ENCODE data around the gene TOM1L2.
"Not testable (repeated sequence)": the region's sequence is repeated elsewhere in the genome, so short reads cannot be mapped to it uniquely, and the experiment has no call there.

The TOM1L2 gene

GRCh38 chr17:17943281-17943984, 28.8 kb downstream of the TOM1L2 start:
- no peak for DNase-seq (ENCODE audit: low read depth)

DNA sequence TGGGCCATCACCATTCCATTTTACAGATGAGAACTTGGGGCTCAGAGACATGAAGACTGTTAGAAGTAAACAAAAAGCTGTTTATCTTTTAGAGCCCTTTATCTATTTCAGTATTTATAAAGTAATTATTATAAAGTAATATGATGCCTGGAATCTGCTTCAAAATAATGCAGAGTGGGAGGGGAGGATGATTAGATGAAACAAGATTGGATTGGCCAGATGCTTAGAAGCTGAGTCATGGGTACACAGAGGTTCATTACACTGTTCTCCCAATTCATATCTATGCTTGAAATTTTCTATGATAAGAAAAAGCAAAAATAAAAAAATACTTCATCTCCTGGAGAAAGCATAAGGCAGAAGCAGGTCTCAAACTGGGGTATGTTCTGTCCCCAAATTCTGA, 29.4 kb downstream of the TOM1L2 start:
- no peak for DNase-seq (ENCODE audit: low read depth)

DNA sequence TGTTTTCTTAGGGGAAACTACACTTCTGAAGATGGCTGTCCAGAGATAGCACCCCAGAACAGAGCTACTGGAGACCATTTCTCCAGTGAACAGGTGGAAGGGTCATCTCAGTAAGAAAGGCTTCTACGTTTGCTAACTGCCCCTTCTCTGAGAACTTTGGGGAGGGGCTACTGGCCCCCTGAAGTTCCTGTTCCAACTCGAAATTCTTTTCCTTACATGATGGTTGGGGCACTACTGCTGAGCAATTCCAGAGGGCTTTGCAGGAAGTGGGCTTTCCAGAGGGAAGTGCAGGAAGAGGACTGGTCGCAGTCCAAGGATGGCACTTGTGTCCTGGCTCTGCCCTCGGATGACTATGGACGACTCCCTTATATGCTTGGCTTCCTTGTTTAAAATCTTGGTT, 31.2 kb downstream of the TOM1L2 start:
- no peak for DNase-seq (ENCODE audit: low read depth)

DNA sequence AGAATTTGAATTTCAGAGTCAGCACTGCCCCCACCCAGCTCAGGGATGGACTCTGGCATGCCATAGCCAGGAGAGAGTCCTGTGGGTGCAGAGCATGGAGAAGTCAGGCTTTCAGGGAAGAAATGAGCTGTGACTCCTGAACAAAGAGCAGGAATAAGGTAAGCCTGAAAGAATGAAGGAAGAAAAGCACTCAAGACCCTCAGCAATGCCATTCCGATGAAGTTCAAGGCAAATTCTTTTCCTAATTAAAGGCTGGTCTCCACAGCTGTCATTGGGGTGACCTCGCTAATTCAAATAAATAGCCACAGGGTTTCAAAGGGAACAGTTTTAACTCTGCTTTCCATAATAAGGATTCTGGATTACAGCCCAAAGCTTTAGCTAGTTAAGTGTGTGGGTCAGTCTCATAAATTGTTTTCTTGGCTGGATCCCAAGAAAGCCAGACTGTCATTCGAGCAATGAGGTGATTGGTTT, 31.7 kb downstream of the TOM1L2 start:
- DNase-seq (ENCODE audit: low read depth), result no peak

DNA sequence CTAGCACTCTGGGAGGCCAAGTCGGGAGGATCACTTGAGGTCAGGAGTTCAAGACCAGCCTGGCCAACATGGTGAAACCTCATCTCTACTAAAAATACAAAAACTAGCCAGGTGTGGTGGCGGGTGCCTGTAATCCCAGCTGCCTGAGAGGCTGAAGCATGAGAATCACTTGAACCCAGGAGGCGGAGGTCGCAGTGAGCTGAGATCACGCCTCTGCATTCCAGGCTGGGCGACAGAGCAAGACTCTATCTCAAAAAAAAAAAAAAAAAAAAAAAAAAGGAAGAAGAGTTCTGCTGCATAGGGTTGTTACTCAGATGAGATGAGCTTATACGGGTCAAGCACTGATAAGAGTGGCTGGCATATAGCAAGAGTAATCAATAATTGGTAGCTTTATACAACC, 32.3 kb downstream of the TOM1L2 start:
- not testable (repeated sequence) for DNase-seq (ENCODE audit: low read depth)

DNA sequence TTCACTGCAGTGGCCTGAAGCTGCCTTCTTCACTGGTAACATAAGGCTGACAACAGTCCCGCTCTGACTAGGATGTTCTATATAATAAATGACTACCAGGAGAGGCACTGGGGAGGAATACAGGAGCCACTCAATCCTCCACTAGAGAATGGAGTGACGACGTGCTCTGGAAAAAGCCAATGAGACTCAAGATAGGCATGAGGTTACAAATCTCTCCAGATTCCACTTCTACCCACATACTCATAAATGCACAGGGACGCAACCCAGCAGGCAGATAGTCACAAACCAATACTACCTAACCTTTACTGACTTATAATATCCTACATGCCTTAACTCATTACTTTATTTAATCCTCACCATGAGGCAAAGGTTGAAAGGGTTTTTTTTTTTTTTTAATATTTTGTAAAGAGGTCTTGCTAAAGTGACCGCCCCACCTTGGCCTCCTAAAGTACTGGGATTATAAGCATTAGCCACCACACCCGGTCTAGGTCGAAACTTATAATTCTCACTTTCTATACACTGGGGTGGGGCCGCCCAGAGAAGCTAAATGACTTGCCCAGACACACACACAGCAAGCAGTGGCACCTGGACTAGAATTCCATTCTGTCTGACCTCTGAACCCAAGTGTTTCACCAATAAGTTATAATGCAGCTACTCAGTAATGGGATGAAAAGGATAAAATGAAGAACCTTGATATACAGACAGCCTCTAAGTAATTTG, 33.7 kb downstream of the TOM1L2 start:
- no peak for DNase-seq (ENCODE audit: low read depth)

GRCh38 chr17:17937958-17938357, 34.2 kb downstream of the TOM1L2 start:
- DNase-seq (ENCODE audit: low read depth), result no peak

DNA sequence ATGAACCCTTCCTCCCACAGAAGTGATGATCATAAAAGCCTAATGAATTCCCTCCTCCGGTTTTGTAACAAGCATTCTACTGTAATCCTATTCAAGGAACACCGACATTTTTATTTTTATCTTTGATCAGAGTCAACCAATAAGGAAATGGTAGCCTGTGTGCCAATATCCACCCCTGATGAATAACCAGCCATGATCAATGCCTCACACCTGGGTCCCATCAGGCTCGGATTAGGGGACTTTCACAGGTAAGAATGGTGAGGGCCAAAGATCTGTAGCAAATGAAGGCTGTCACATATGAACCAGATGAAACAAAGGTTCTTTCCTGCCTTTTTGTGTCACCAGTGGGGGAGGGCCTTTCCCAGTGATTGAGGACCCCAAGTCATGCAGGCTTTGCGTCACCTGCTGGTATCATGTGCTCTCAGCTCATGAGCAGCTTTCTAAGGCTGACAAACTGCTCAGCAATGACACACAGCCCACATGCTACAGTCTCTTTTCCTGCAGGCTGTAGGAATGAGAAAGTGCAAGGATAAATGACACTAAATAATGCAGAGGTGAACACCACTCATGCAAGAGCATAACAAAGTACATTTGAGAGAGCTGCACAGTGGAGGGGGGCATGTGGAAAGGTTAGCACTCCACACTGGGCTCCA, 34.9 kb downstream of the TOM1L2 start:
- no peak for DNase-seq (ENCODE audit: low read depth)

GRCh38 chr17:17935321-17936271, 36.6 kb downstream of the TOM1L2 start:
- DNase-seq (ENCODE audit: low read depth), result peak; percentile 87

DNA sequence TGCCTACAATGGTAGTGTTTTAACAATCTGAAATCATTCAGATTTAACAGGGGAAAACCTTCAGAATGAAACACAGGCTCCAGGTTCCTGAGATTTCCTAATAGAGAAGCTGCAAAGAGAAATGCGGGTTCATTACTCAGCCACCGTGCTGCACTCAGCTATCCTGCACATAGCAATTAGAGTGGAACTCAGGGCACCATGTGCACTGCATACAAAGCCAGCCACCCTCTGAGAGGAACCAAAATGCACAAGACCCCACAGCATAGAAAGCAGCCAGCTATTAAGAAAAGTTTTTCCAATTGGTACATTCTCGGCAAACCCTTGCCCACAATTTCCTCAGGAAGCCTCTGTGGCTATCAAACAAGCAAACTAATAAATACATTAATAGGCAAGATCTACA, 37.4 kb downstream of the TOM1L2 start:
- no peak for DNase-seq (ENCODE audit: low read depth)

DNA sequence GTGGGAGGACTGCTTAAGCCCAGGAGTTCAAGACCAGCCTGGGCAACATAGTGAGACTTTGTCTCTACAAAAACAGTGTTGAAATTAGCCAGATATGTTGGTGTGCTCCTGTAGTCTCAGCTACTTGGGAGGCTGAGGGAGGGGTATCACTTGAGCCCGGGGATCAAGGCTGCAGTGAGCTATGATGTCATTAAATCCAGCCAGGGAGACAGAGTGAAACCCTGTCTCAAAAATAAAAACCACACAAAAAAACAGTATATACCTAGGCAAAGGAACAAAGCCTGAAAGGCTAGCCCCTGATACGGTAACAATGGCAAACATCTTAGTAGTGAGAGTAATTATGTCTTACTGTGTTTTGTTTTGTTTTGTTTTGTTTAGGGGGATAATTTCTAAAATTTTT, 38.0 kb downstream of the TOM1L2 start:
- no peak for DNase-seq (ENCODE audit: low read depth)

- DNase-seq (ENCODE audit: low read depth), result no peak
Observed at GRCh38 chr17:17933775-17934174, 38.4 kb downstream of the TOM1L2 start.

GRCh38 chr17:17931159-17931558, 41.0 kb downstream of the TOM1L2 start:
- DNase-seq (ENCODE audit: low read depth), result no peak

DNA sequence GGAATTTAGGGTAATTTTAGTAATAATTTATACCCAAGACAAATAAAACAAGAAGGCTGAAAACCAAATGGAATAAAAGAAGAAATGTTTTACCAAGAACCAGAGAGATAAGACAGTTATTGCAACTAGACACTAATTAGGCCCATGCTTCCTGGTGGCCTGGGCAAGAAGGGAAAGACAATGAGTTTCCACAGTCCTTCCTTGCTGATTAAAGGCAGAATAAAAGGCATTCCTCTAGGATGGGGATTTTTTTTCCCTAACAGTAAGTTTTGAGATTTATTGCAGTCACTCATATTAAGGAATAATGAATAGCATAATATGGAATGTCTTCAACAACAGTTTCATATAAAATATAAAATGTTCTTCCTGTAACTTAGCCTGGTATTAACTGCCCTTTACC, 41.5 kb downstream of the TOM1L2 start:
- no peak for DNase-seq (ENCODE audit: low read depth)

DNA sequence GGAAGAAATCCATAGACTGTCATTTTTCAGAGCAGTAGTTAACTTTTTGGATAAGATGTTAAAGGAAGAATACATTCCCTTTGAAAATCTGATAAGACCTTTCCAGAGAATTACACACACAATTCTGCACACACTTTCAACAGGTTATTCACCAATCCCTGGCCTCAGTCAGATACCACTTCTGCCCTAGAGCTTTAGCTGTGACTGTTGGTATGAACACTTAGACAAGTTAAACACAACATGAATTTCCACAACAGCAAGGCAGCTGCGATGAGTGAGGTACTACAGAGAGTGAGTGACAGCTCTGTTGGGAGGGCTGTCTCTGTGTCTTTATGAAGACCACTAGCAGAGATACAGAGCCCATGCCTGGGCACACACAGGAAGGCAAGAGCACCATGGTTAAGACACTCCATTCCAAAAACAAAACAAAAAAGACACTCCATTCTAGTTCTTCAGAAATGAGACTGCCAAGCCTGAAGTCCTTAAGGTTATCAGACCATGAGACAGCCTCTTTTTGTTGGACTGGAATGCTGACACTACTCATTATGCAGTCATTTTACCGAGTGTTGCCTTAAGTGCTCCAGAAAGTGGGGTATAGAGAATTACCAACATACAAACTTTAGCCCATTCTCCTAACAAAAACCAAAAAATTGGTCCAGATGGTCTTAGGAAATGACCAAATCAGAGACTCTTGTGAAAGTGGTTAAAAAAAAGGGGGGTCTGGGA, 42.4 kb downstream of the TOM1L2 start:
- DNase-seq (ENCODE audit: low read depth), result no peak

- DNase-seq (ENCODE audit: low read depth), result no peak
Observed at GRCh38 chr17:17928398-17929287, 43.6 kb downstream of the TOM1L2 start.

DNA sequence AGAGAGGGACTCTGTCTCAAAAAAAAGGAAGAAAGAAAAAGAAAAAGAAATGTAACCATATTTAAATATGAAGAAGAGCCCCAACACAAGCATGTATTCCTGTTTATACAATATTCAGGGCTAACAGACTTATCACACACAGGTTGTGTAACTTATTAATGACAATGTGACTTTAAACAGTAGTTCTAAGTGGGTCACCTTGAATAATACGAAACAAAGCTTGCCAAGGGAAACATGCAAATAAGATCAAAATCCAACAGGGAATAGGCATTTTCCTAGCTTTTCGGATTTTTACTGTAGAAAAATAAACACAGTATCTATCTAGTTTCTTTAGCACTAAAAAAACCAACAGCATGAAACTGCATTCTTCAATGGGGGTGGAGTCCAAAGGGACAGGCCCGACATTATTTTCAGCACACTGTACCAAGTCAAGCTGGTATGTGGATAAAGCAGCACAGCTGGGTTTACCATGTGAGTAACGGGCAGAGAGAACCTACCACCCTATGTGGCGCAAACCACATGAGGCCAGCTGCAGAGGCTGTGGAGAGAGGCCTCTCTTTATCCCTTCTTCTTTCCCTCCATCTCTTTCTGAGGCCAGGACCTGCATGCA, 45.3 kb downstream of the TOM1L2 start:
- no peak for DNase-seq (ENCODE audit: low read depth)

GRCh38 chr17:17926036-17926435, 46.2 kb downstream of the TOM1L2 start:
- DNase-seq (ENCODE audit: low read depth), result no peak

GRCh38 chr17:17924857-17925250, 47.3 kb downstream of the TOM1L2 start:
- DNase-seq (ENCODE audit: low read depth), result no peak
